Keratinocyte (primary cell): Measurements from ENCODE around the gene ADGRV1.

Source experiments
- CTCF ChIP-seq, 3 experiments: IDR thresholded peaks in 1 of 3; conservative IDR thresholded peaks in 1 of 3; optimal IDR thresholded peaks in 1 of 3; 2 replicates in 2 of 3; 3 replicates in 1 of 3; pipeline versions ENCODE3 to v1.5.1; 2011; ENCODE audit warnings: low read length in 3 of 3, mild to moderate bottlenecking in 3 of 3, moderate library complexity in 2 of 3, control low read depth in 1 of 3, inconsistent platforms in 1 of 3; ENCODE audit not compliant: insufficient read depth in 2 of 3; ENCODE audit errors: extremely low read depth in 1 of 3
- EZH2 ChIP-seq: IDR thresholded peaks from one replicate; pipeline ENCODE4 v1.6.1; 2012; ENCODE audit warnings: inconsistent platforms, mild to moderate bottlenecking, low read length, moderate library complexity

DNA sequence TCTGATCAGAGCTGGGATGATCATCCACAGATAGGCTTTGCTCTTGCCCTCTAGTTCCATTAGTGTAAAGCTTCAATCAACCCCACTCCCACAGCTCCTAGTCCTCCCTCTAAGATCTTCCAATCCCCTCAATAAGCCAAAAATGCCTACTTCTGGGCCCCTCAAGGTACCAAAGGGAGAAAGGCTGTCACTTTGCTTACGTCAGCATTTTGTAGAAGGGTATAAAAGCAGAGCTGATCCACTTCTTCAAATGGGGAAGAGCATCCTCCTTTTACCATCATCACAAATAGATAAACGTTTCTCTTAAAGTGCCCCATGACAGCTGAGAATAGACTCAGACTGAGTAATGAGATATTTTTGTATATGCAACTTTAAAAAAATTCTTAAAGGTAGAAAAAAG, 13.1 kb upstream of the ADGRV1 start:
- no peak for TF ChIP-seq CTCF (optimal IDR thresholded peaks at IDR 0.05 in 1 of 3, IDR thresholded peaks at IDR 0.05 in 1 of 3, conservative IDR thresholded peaks at IDR 0.05 in 1 of 3; ENCODE audit: extremely low read depth in 1 of 3, insufficient read depth in 2 of 3, low read length in 3 of 3)
- TF ChIP-seq EZH2: no peak
